ENCODE measurements around the gene HBE1. TPM values are rescaled to one million over a fixed set of nuclear protein-coding genes. Genes with fewer than 3 reads are reported as not detected.
"Not testable (repeated sequence)": the region's sequence is repeated elsewhere in the genome, so short reads cannot be mapped to it uniquely, and the experiment has no call there.

HBE1 gene
- total and polyA plus RNA-seq, 8 donors: 4.2 to 41.6 (median 16.3) TPM; not detected in 2

DNA sequence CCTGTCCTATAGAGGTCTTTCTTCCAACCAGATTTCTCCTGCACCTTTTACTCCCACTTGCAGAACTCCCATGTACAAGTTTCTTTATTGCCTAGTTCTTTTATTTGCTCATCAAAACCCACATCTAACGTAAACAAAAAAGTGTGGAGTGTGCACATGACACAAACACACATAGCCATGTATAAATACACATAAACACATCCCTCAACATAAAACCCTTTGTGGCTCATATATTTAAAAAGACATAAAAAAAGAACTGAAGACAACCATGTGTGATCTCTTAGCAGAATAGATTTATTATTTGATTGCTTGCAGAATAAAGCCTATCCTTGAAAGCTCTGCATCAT lies 16.9 kb downstream of the HBE1 start:
- no peaks in the 10 kb centered on the region for H3K27me3 ChIP-seq
- H3K4me1 ChIP-seq: no peaks in the 10 kb centered on the region
- H3K36me3 ChIP-seq: no peaks in the 10 kb centered on the region
- TF ChIP-seq CTCF (IDR thresholded peaks at IDR 0.05): no peak
- no peak overlapping the region for H3K4me3 ChIP-seq
- no peaks in the 10 kb centered on the region for H3K9me3 ChIP-seq
- no peak for DNase-seq
- H3K27ac ChIP-seq: no peak overlapping the region
- no peak for ATAC-seq
- intact Hi-C loops (cut with DNase I): no loop called here

DNA sequence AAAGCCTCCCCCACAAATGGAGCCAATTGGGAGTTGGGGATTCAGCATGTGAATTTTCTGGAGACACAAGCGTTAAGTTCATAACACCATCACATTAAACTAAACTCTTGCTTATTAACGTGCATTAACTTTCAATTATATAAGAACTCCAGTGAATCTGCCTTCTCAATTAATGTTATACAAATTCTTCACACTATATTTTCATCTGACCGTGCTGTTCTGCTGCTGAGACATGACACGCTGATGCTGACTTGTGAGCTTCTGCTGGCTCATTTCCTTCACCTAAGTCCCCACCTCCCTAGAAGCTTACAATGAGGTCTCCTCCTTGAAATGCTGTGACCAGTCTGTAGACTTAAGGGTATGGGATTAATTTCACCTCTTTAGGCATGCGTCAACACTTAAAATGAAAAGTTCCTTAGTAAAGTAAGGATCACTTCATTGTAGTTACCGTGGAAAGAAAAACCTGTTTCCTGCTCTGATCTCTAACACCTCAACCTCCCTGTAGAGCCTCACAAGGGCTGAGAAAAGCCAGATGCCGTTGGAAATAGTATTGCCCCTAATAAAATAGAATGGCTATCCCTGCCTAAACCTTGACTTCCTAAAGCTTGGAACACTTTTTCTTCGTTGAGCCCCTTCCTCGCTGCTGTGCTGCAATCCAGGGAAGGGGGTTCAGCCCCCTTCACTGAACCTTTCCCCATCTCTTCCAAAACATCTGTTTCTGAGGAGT lies 17.4 kb downstream of the HBE1 start:
- ATAC-seq: no peak
- intact Hi-C loops (cut with DNase I): no loop called here
- no peaks in the 10 kb centered on the region for H3K9me3 ChIP-seq
- DNase-seq: no peak
- H3K27ac ChIP-seq: no peak overlapping the region
- no peaks in the 10 kb centered on the region for H3K36me3 ChIP-seq
- H3K4me3 ChIP-seq: no peak overlapping the region
- no peaks in the 10 kb centered on the region for H3K27me3 ChIP-seq
- TF ChIP-seq CTCF (IDR thresholded peaks at IDR 0.05): no peak
- no peaks in the 10 kb centered on the region for H3K4me1 ChIP-seq

DNA sequence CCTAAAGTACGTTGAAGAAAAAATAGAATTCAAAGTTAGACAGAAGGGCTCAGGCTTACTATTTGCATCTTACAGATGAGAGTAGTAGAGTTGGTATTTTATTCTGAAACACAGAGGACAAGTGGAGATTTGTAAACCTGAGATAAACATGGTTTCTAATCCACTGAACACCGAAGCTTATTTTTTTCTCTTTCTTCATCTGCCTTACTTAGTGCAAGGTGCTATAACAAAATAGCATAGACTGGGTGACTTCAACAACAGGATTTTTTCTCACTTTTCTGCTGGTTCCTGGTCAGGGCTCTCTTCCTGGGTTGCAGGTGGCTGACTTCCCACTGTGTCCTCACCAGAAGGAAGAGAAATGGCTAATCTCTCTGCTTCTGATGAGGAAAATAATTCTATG lies 18.0 kb downstream of the HBE1 start:
- DNase-seq (no peak), ATAC-seq (no peak)
- intact Hi-C loops (cut with DNase I): no loop called here
- Histone ChIP-seq H3K9me3 (no peaks in the 10 kb centered on the region), H3K27me3 (no peaks in the 10 kb centered on the region), H3K4me1 (no peaks in the 10 kb centered on the region), H3K27ac (no peak overlapping the region), H3K36me3 (no peaks in the 10 kb centered on the region), H3K4me3 (no peak overlapping the region)
- no peak for TF ChIP-seq CTCF (IDR thresholded peaks at IDR 0.05)

DNA sequence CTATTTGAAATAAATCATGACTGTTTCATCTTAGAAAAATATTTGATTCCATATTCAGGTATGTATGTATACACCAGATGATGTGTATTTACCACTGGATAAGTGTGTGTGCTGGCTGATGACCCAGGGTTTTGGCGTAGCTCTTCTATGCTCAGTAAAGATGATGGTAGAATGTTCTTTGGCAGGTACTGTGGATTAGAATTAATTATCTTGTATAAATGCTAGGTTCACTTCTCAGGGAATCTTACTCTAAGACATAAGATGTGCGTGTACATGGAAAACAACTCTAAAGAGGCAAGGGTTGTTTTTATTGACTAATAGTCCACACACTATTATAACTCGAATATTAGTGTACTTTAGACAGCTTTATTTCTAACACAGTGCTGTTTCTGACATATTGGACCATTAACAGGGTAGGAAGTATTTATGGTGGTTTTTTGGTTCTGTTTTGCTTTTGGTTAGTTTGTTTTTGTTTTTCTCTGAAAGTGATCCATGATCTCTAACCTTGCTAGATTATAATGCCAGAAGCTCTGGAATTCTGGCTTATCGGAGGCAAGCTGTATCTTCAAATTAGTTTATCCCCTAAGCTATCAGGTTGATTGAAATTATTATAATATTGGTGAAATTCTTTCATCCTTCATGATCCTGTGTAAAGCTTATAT lies 19.1 kb downstream of the HBE1 start:
- TF ChIP-seq CTCF (IDR thresholded peaks at IDR 0.05): no peak
- intact Hi-C loops (cut with DNase I): no loop called here

GRCh38 chr11:5249807-5250396 lies 19.8 kb downstream of the HBE1 start, which contains the start of gene HBG1:
HBG1 (minus strand) TSS chr11:5249857; CDS start chr11:5249804, 53 bp downstream.
- H3K36me3 ChIP-seq; H3K4me3 ChIP-seq; ATAC-seq; H3K9me3 ChIP-seq; H3K4me1 ChIP-seq; H3K27ac ChIP-seq; intact Hi-C loops (cut with DNase I); H3K27me3 ChIP-seq: not testable (repeated sequence)
- peak in 1 of 4 donors; percentile 25 for DNase-seq

More for the DNA sequence above, 19.1 kb downstream of the HBE1 start:
- no peak overlapping the region for H3K27ac ChIP-seq
- H3K4me3 ChIP-seq: no peak overlapping the region
- ATAC-seq (no peak), DNase-seq (no peak)
- no peaks in the 10 kb centered on the region for H3K9me3 ChIP-seq
- H3K4me1 ChIP-seq: no peaks in the 10 kb centered on the region
- H3K27me3 ChIP-seq: no peaks in the 10 kb centered on the region
- no peaks in the 10 kb centered on the region for H3K36me3 ChIP-seq

DNA sequence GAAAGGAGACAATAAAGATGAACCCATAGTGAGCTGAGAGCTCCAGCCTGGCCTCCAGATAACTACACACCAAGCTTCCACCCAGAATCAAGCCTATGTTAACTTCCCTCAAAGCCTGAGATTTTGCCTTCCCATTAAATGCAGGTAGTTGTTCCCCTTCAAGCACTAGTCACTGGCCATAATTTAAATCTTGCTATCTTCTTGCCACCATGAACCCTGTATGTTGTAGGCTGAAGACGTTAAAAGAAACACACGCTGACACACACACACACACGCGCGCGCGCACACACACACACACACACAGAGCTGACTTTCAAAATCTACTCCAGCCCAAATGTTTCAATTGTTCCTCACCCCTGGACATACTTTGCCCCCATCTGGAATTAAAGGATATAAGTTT lies 21.2 kb downstream of the HBE1 start:
- H3K9me3 ChIP-seq; H3K4me3 ChIP-seq; DNase-seq; H3K36me3 ChIP-seq; H3K4me1 ChIP-seq; ATAC-seq; intact Hi-C loops (cut with DNase I); H3K27me3 ChIP-seq; H3K27ac ChIP-seq: not testable (repeated sequence)
